NCI-H345 treated with DMSO at 0.1 percent for 48 hours (cell line): ENCODE results near the gene TRPM2.

Source experiments
- DNase-seq: peaks from one replicate; lab custom pipeline; 2025; ENCODE audit not compliant: unreplicated experiment; lab: John Stamatoyannopoulos, UW

The TRPM2 gene

GRCh38 chr21:44426663-44427191, 73.3 kb downstream of the TRPM2 start:
- no peak for DNase-seq

- DNase-seq: peak; percentile 88
Observed at GRCh38 chr21:44427241-44428120, 74.1 kb downstream of the TRPM2 start.

- no peak for DNase-seq
Observed at GRCh38 chr21:44428281-44428960, 75.0 kb downstream of the TRPM2 start.

- no peak for DNase-seq
Observed at GRCh38 chr21:44429894-44430293, 76.5 kb downstream of the TRPM2 start.

- DNase-seq: no peak
Observed at GRCh38 chr21:44431300-44431699, 77.9 kb downstream of the TRPM2 start.

- DNase-seq: no peak
Observed at GRCh38 chr21:44432841-44433790, 79.7 kb downstream of the TRPM2 start.

GRCh38 chr21:44433791-44434567, 80.6 kb downstream of the TRPM2 start:
- no peak for DNase-seq

- DNase-seq: no peak
Observed at GRCh38 chr21:44434568-44434925, 81.1 kb downstream of the TRPM2 start.

GRCh38 chr21:44434936-44435635, 81.7 kb downstream of the TRPM2 start:
- no peak for DNase-seq

GRCh38 chr21:44436111-44436611, 82.7 kb downstream of the TRPM2 start:
- DNase-seq: no peak

- no peak for DNase-seq
Observed at GRCh38 chr21:44436958-44437357, 83.5 kb downstream of the TRPM2 start.

GRCh38 chr21:44437371-44437695, 83.9 kb downstream of the TRPM2 start:
- DNase-seq: no peak

GRCh38 chr21:44437696-44438431, 84.4 kb downstream of the TRPM2 start:
- no peak for DNase-seq

- no peak for DNase-seq
Observed at GRCh38 chr21:44438531-44439210, 85.2 kb downstream of the TRPM2 start.

- no peak for DNase-seq
Observed at GRCh38 chr21:44439211-44439600, 85.8 kb downstream of the TRPM2 start.

- no peak for DNase-seq
Observed at GRCh38 chr21:44440241-44441040, 87.0 kb downstream of the TRPM2 start.

- DNase-seq: no peak
Observed at GRCh38 chr21:44441041-44441400, 87.6 kb downstream of the TRPM2 start.
